ENCODE measurements around the gene CD302.
"Not testable (repeated sequence)": the region's sequence is repeated elsewhere in the genome, so short reads cannot be mapped to it uniquely, and the experiment has no call there.

The CD302 gene

DNA sequence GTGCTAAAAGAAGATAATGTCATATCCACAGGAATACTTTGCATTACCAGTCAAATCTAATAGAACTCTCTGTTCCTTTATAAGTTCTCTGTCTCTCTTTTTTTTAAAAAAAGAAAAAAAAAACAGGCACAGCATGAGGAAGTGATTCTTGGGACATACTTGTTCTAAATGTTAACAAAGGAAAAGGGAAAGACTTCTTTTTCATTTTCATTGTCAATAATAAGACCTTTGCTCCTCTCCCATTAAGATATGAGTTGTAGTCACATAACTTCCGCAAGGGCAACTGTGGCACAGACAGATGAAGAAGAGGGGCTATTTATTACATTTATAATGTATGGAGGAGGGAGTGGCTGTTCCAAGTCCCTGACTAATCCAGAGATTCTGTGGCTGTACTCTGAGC lies 4.7 kb downstream of the CD302 start:
- no peak for DNase-seq (ENCODE audit: low read depth)

- no peak for DNase-seq (ENCODE audit: low read depth)
These were observed 5.4 kb downstream of the CD302 start for GRCh38 chr2:159792599-159792998.

DNA sequence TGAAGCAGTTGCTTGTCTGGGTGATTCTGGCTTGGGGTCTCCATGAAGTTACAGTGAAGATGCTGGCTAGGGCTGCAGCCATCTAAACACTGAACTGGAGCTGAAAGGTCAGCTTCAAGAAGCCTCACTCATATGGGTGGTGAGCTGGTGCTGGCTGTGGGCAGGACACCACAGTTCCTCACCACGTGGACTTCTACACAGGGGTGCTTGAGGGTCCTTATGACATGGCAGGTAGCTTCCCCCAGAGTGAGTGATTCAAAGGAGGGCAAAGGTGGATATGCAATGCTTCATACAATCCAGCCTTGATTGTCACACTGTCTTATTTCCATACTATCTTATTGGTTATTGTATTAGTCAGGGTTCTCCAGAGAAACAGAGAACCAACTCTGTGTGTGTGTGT lies 6.0 kb downstream of the CD302 start:
- no peak for DNase-seq (ENCODE audit: low read depth)

DNA sequence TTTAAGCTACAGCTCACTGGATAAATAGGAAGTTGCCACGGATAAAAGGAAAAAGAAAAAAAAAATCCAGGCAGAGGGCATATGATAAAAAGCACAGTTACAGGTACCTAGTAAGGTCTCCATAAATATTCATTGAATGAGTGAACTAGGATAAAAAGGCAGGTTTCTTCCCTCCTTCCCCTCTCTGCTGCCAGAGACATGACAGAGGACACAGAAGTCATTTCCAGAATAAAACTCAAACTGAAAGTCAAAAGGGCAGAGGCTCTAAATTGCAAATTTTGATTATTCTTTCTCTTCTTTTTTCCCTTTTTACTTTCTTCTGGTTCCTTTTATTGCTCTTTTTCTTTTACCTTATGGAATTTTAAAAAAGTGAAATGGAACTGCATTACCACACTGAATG lies 7.7 kb downstream of the CD302 start:
- no peak for DNase-seq (ENCODE audit: low read depth)

DNA sequence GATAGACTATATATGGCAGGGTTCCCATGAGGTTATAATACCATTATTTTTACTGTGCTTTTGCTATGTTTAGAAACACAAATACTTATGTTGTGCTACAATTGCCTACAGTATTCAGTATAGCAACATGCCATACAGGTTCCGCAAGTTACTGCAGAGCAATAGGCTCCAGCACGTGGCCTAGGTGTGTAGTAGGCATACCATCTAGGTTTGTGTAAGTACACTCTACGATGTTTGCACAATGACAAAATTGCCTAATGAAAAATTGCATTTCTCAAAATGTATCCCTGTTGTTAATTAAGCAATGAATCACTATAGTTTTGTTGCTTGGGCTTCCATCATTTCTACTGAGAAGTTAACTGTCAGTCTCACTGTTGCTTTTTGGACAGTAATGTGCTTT lies 9.8 kb downstream of the CD302 start:
- DNase-seq (ENCODE audit: low read depth): no peak

- not testable (repeated sequence) for DNase-seq (ENCODE audit: low read depth)
These were observed 10.4 kb downstream of the CD302 start for GRCh38 chr2:159787647-159788046.

DNA sequence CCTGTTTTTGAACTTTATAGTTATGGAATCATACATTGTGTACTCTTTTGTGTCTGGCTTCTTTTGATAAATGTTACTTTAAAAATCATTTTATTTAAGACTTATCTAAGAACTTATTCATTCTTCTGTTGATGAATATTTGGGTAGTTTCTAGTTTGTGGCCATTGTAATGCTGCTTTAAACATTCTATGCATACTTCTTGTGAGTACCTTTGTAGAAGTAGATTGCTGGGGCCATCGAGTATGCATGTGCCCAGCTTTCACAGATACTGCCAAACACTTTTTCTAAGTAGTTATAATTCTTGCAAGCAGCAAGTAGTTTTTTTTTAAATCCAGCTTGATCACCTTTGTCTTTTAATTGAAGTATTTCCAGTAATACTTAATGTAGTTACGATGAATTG lies 11.1 kb downstream of the CD302 start:
- DNase-seq (ENCODE audit: low read depth): no peak

DNA sequence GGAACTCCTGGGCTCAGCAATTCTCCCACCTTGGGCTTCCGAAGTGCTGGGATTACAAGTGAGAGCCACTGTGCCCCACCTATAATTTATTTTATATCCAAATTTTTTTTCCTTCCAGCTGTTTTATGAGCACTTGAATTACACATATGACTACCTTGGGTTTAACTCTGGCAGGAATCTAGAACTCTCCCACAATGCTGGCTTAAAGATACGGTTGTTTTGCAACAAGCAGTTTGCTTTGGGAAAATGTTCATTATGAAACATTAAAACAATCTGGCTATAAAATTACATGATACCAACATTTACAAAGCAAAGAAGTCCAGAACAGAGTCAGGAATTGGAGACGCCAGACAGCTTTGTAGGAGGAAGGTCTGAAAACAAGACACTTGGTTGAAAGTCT lies 12.8 kb downstream of the CD302 start:
- no peak for DNase-seq (ENCODE audit: low read depth)

GRCh38 chr2:159784744-159785143 lies 13.3 kb downstream of the CD302 start:
- not testable (repeated sequence) for DNase-seq (ENCODE audit: low read depth)

GRCh38 chr2:159783556-159783955 lies 14.5 kb downstream of the CD302 start:
- DNase-seq (ENCODE audit: low read depth): no peak

GRCh38 chr2:159776321-159776720 lies 21.7 kb downstream of the CD302 start:
- no peak for DNase-seq (ENCODE audit: low read depth)

DNA sequence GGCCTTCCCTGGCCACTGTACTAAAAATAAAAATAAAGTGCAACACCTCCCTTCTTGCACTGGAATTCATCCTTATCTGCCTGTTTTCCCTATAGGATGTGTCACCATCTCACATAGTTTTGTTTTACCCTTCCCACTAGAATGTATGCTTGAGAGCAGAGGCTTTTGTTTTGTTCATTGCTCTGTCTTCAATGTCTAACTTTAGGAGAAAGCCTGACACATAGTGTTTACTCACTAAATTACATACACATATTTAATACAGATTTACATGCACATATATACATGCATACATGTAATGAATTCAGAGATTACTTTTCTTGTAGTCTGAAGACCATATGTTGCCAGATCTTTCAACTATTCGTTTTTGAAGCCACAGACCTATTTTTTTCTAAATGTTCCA lies 23.0 kb downstream of the CD302 start:
- DNase-seq (ENCODE audit: low read depth): no peak

- DNase-seq (ENCODE audit: low read depth): no peak
These were observed 23.5 kb downstream of the CD302 start for GRCh38 chr2:159774370-159774990.

DNA sequence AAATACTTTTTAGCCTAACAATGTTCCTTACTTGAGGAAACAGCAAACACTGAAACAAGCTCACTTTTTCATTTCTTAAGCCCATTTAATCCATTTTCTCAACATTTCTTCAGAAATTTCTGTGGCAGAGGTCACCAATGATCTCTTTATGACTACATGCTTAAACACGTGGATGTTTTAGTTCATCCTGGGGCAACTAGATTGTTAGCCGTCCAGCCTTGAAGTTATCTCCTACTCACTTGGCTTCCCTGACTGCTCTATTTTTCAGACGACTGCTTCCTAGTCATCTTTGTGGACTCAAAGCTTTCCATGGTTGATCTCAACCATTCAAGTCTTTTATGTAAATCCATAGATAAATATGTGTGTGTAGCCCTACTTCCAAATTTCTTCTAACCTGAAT lies 24.1 kb downstream of the CD302 start:
- no peak for DNase-seq (ENCODE audit: low read depth)

- DNase-seq (ENCODE audit: low read depth): no peak
These were observed 24.6 kb downstream of the CD302 start for GRCh38 chr2:159773426-159773825.

GRCh38 chr2:159769147-159769546 lies 28.9 kb downstream of the CD302 start:
- no peak for DNase-seq (ENCODE audit: low read depth)

DNA sequence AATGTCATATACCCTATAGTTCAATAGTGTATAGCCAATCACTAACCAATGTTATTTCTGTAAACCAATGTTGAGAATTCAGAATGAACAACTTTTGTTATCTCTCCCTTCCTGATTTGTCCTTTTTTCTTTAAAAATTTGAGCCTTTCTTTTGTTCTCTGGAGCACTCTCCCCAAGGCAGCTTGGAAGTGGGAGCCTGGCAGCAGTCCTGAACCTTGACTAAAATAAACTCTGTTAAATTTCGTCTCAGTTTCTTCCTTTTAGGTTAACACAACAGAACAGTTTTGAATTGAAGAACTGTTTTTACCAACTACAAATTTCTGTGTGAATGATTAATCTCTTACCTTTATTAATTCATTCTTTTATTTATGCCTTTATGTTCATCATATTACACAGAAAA lies 35.9 kb downstream of the CD302 start:
- DNase-seq (ENCODE audit: low read depth): no peak

DNA sequence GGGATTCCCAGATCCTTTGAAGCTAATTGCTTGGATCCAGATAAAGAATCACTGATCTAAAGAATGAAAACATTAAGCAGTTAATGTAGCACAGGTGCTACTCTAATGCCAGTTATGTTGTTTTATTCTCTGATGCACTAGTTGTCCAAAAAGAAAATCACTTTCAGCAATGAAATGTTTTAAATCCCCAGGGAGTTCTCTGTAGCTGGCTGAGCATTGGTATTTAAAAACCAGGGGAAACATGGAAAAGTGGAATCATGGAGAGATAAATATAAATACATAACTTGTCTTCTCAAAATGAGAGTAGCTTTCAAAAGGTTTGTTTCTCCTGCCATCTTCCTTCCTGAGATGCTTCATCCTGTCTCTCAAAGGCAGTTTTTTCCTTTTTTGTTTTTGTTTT lies 37.7 kb downstream of the CD302 start:
- DNase-seq (ENCODE audit: low read depth): no peak

DNA sequence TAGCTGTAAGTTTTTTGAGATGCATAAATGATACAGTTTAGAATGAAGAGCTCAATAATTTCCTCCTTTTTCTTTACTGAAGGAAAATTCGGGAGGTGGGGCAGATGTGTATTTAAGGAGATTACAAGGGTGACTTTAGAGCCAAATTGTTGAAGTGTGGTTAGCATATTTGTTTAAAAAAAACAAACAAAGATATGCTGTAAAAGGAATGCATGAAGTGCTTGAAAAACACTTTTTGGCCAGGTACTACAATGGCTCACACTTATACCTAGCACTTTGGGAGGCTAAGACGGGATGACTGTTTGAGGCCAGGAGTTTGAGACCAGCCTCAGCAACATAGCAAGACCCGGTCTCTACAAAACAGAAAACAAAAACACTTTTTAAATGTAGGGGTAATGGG lies 38.4 kb downstream of the CD302 start:
- DNase-seq (ENCODE audit: low read depth): no peak

- DNase-seq (ENCODE audit: low read depth): no peak
These were observed 39.3 kb downstream of the CD302 start for GRCh38 chr2:159758686-159759085.

DNA sequence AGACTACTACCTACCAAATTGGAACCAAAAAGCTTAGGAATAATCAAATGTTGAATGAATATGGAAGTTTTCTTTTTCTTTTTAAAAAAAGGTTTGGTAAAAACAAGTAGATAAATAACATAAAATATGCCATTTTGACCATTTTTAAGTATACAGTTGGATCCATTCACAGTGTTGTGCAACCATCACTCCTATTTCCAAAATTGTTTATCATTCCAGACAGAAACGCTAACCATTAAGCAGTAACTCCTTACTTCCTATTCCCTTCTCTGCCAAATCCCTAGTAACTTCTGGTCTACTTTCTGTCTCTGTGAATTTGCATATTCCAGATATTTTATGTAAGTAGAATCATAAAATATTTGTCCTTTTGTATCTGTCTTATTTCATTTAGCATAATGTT lies 39.8 kb downstream of the CD302 start:
- no peak for DNase-seq (ENCODE audit: low read depth)

DNA sequence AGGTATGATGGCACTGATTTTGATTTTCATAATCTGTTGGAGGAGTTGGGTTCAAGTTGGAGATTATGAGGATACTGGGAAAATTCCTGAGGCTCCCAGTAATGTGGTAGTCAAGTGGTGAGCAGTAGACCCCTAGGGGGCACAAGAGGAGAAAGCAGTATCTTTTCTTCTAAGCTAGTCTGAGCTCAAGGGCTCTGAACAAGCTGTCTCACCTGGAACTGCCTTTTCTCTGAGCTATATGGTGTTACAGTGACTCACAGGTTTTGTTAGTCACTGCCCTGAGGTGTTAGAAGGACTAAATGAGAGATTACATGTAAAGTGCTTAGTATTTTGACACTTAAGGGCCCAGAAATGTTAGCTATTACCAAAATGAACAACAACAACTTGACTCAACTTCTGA lies 42.2 kb downstream of the CD302 start:
- no peak for DNase-seq (ENCODE audit: low read depth)

DNA sequence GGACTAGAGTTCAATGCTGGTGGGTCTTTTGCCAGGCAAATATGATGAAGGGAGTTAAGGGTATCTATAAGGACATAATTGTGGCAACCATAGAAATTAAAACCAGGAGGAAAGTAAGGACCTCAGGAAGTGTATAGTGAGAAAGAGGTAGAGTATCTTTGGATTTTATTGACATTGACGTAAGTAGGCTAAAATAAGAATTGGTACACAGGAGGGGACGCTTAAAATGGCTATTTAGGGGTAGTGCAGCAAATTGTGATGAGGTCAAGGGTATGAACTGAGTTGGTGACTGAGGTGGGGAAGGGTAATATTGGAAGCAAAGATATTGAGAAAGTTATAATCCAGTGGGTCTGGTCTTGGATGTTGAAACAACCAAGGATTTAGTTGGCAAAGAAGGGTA lies 43.0 kb downstream of the CD302 start:
- no peak for DNase-seq (ENCODE audit: low read depth)

GRCh38 chr2:159753797-159754196 lies 44.2 kb downstream of the CD302 start:
- no peak for DNase-seq (ENCODE audit: low read depth)

DNA sequence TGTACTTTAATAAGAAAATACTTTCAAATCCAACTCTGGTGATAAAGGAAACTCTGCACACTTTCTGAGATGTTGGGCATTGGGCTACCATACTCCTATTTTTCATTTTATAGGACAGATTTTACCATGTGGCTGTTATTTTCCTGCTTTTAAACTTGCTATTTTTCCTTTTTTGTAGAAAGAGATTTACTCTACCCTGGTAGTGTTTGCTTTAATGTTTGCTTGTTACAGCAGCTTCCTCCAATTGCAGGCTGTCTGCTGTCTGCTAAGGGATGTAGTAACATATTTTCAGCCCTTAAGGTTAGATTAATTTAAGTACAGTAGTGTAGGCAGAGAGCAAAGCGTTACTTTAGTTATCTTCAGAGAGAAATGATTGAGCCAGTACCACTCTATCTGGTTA lies 47.1 kb downstream of the CD302 start:
- DNase-seq (ENCODE audit: low read depth): no peak
